CD14-positive monocyte (primary cell): ENCODE data around the gene SIX3. TPM values are rescaled to one million over a fixed set of nuclear protein-coding genes. Genes with fewer than 3 reads are reported as not detected.

ENCODE experiments used
- DNase-seq, 3 donors: peaks; one replicate each; pipeline ENCODE4 v3.0.0-alpha.2; 2011 to 2022
- H2AFZ ChIP-seq: 2 replicates; pipeline ENCODE4 v1.6.0; 2012; ENCODE audit warnings: mild to moderate bottlenecking, low read depth, low read length, inconsistent platforms; ENCODE audit not compliant: insufficient read depth, poor library complexity, severe bottlenecking
- H3K27ac ChIP-seq, 2 donors: 1 replicate in 1 of 2; 2 replicates in 1 of 2; pipeline ENCODE4 v1.5.1; 2012 to 2013; ENCODE audit warnings: low read length in 2 of 2, control low read depth in 1 of 2, inconsistent platforms in 1 of 2, low read depth in 1 of 2, mild to moderate bottlenecking in 1 of 2
- H3K27me3 ChIP-seq, 2 donors: one replicate each; pipeline versions ENCODE4 v1.6.0 to v1.6.1; 2011 to 2013; ENCODE audit warnings: low read length in 2 of 2; ENCODE audit not compliant: control insufficient read depth in 2 of 2, insufficient read depth in 2 of 2
- H3K36me3 ChIP-seq, 2 donors: replicated peaks in 1 of 2; 1 replicate in 1 of 2; 2 replicates in 1 of 2; pipeline versions ENCODE4 v1.5.1 to v1.6.1; 2012 to 2013; ENCODE audit warnings: low read length in 2 of 2, control low read depth in 1 of 2, inconsistent platforms in 1 of 2, mild to moderate bottlenecking in 1 of 2; ENCODE audit not compliant: insufficient read depth in 2 of 2, control insufficient read depth in 1 of 2
- H3K4me1 ChIP-seq, 2 donors: 1 replicate in 1 of 2; 2 replicates in 1 of 2; pipeline versions ENCODE4 v1.5.1 to v1.6.1; 2012 to 2013; ENCODE audit warnings: low read length in 2 of 2, control low read depth in 1 of 2, inconsistent platforms in 1 of 2, mild to moderate bottlenecking in 1 of 2, moderate library complexity in 1 of 2; ENCODE audit not compliant: insufficient read depth in 2 of 2, control insufficient read depth in 1 of 2
- H3K4me2 ChIP-seq: replicated peaks from 2 replicates; pipeline ENCODE3; 2012; ENCODE audit warnings: low read length, moderate library complexity, mild to moderate bottlenecking; ENCODE audit not compliant: poor library complexity, severe bottlenecking; ENCODE audit errors: extremely low read depth
- H3K4me3 ChIP-seq, 3 experiments: fragments of 200-600 bp in 1 of 3; sonication (generic) in 1 of 3; replicated peaks in 1 of 3; 1 replicate in 2 of 3; 2 replicates in 1 of 3; pipeline ENCODE4 v1.5.1; 2011 to 2013; ENCODE audit warnings: low read length in 3 of 3, mild to moderate bottlenecking in 3 of 3, control low read depth in 2 of 3, low read depth in 2 of 3, inconsistent platforms in 1 of 3, moderate library complexity in 1 of 3
- H3K79me2 ChIP-seq: 2 replicates; pipeline ENCODE4 v1.6.0; 2012; ENCODE audit warnings: mild to moderate bottlenecking, control low read depth, inconsistent platforms, low read length, moderate library complexity; ENCODE audit not compliant: insufficient read depth
- H3K9ac ChIP-seq: 2 replicates; pipeline ENCODE4 v1.6.0; 2017; ENCODE audit warnings: low read length, mild to moderate bottlenecking; ENCODE audit not compliant: insufficient read depth, poor library complexity, severe bottlenecking
- H3K9me3 ChIP-seq, 2 donors: replicated peaks in 1 of 2; 1 replicate in 1 of 2; 2 replicates in 1 of 2; pipeline versions ENCODE4 v1.5.1 to v1.6.1; 2012 to 2013; ENCODE audit warnings: low read length in 2 of 2, control low read depth in 1 of 2; ENCODE audit not compliant: control insufficient read depth in 1 of 2, insufficient read depth in 1 of 2
- H4K20me1 ChIP-seq: 2 replicates; pipeline ENCODE4 v1.6.0; 2012; ENCODE audit warnings: mild to moderate bottlenecking, low read length, control low read depth, moderate library complexity; ENCODE audit not compliant: insufficient read depth
- H3K27ac Mint-ChIP-seq, 7 donors: one replicate each; pipeline ENCODE4 v1.8.0; 2020; ENCODE audit warnings: mild to moderate bottlenecking in 7 of 7, mixed read lengths in 7 of 7, moderate library complexity in 6 of 7, inconsistent platforms in 2 of 7
- H3K27me3 Mint-ChIP-seq, 3 donors: one replicate each; pipeline ENCODE4 v1.8.0; 2021 to 2022; ENCODE audit warnings: low read depth in 3 of 3, mild to moderate bottlenecking in 3 of 3, mixed read lengths in 3 of 3, moderate library complexity in 3 of 3, inconsistent platforms in 1 of 3
- H3K36me3 Mint-ChIP-seq, 2 donors: one replicate each; pipeline ENCODE4 v1.8.0; 2020; ENCODE audit warnings: mixed read lengths in 2 of 2, inconsistent platforms in 1 of 2, mild to moderate bottlenecking in 1 of 2
- H3K4me1 Mint-ChIP-seq: one replicate; pipeline ENCODE4 v1.8.0; 2020; ENCODE audit warnings: mild to moderate bottlenecking, mixed read lengths
- H3K4me3 Mint-ChIP-seq, 2 donors: one replicate each; pipeline ENCODE4 v1.8.0; 2020; ENCODE audit warnings: mild to moderate bottlenecking in 2 of 2, mixed read lengths in 2 of 2, moderate library complexity in 1 of 2
- H3K9me3 Mint-ChIP-seq, 7 donors: one replicate each; pipeline ENCODE4 v1.8.0; 2020 to 2022; ENCODE audit warnings: mixed read lengths in 7 of 7, mild to moderate bottlenecking in 6 of 7, moderate library complexity in 6 of 7, inconsistent platforms in 2 of 7
- CTCF ChIP-seq: fragments of 200-600 bp; IDR thresholded peaks from one replicate; pipeline ENCODE4 v1.8.0; 2022; ENCODE audit warnings: antibody characterized with exemption, mild to moderate bottlenecking
- WGBS: methylation state at CpG from one replicate; pipeline ENCODE4 v1.1.5; 2013; ENCODE audit warnings: missing lambda C conversion rate; ENCODE audit not compliant: insufficient coverage; 5-methylcytosine and 5-hydroxymethylcytosine counted together
- intact Hi-C, 2 donors: fragments of 100-400 bp; cut with micrococcal nuclease; formaldehyde crosslinking; loops; one replicate each; pipeline versions ENCODE4 v1.15.0 to v1.15.1; 2023
- polyA plus RNA-seq, 3 donors: library from polyadenylated mRNA; depleted of rRNA in 1 of 3; unstranded in 2 of 3; stranded (reverse) in 1 of 3; fragments of 300-500 nt in 2 of 3; fragments of >200 nt in 1 of 3; fragmentation: Illumina TruSeq in 2 of 3; gene quantifications; 1 replicate in 2 of 3; 2 replicates in 1 of 3; pipeline ENCODE4 v1.2.3, GENCODE V29; 2012 to 2021

Gene SIX3
- polyA plus RNA-seq, 3 donors = not detected

GRCh38 chr2:44944952-44945612, 3.6 kb downstream of the SIX3 start:
- H3K27me3 Mint-ChIP-seq = peaks cover 93 to 100% (median 97%) of the 10 kb centered on the region in 3 donors
- H3K9me3 ChIP-seq = peaks cover 0 to 27% of the 10 kb centered on the region in 2 donors
- H3K4me2 ChIP-seq = no peak overlapping the region
- H4K20me1 ChIP-seq = no peaks in the 10 kb centered on the region
- H3K4me1 Mint-ChIP-seq = peaks cover 33% of the 10 kb centered on the region
- no peaks in the 10 kb centered on the region for H3K79me2 ChIP-seq
- DNase-seq = no peak
- H3K36me3 ChIP-seq = no peaks in the 10 kb centered on the region
- H3K27ac Mint-ChIP-seq = no peak overlapping the region
- 0% methylated on average over 1 of the region's 18 CpGs for WGBS
- peaks cover 0 to 38% (median 7%) of the 10 kb centered on the region in 7 donors for H3K9me3 Mint-ChIP-seq
- H3K4me1 ChIP-seq = peaks cover 11 to 23% of the 10 kb centered on the region in 2 donors
- no peak overlapping the region for H3K9ac ChIP-seq
- no peak overlapping the region for H3K27ac ChIP-seq
- H3K36me3 Mint-ChIP-seq = peaks cover 5 to 7% of the 10 kb centered on the region in 2 donors
- intact Hi-C loops = loop anchor here in 1 of 2 donors (5.0 kb wide), 1 partner anchor 463 kb away; no protein-coding TSS in a partner anchor
- no peak overlapping the region for H3K4me3 ChIP-seq
- no peak overlapping the region for H2AFZ ChIP-seq
- H3K27me3 ChIP-seq = peaks cover 82 to 100% of the 10 kb centered on the region in 2 donors
- H3K4me3 Mint-ChIP-seq = peak overlapping the region; percentile 37 to 75
- no peak for TF ChIP-seq CTCF

- no peak for TF ChIP-seq CTCF
- Histone ChIP-seq H2AFZ (no peak overlapping the region), H3K79me2 (no peaks in the 10 kb centered on the region), H3K4me1 (peaks cover 11 to 23% of the 10 kb centered on the region in 2 donors), H3K27ac (no peak overlapping the region), H3K9me3 (peaks cover 0 to 34% of the 10 kb centered on the region in 2 donors), H3K27me3 (peaks cover 82 to 100% of the 10 kb centered on the region in 2 donors), H3K36me3 (no peaks in the 10 kb centered on the region), H3K4me3 (no peak overlapping the region), H3K4me2 (no peak overlapping the region), H4K20me1 (no peaks in the 10 kb centered on the region), H3K9ac (no peak overlapping the region)
- 27% methylated on average over 9 of the region's 16 CpGs for WGBS
- Mint-ChIP-seq H3K4me3 (peak overlapping the region in 1 of 2 donors; percentile 75), H3K27ac (no peak overlapping the region), H3K4me1 (peaks cover 33% of the 10 kb centered on the region), H3K36me3 (peaks cover 5 to 7% of the 10 kb centered on the region in 2 donors), H3K27me3 (peaks cover 93 to 100% (median 97%) of the 10 kb centered on the region in 3 donors), H3K9me3 (peaks cover 0 to 36% (median 7%) of the 10 kb centered on the region in 7 donors)
- intact Hi-C loops = no loop called here
- DNase-seq = no peak
Measured at GRCh38 chr2:44945676-44946371, 4.3 kb downstream of the SIX3 start.
